GM18867 (cell line): ENCODE results near the gene PPP1R3C.

ENCODE experiments used
- ATAC-seq: cut with Tn5 transposase; IDR thresholded peaks from one replicate; pipeline ENCODE4 v1.9.1; 2021; ENCODE audit warnings: mild to moderate bottlenecking, moderate library complexity; ENCODE audit not compliant: unreplicated experiment

PPP1R3C gene

DNA sequence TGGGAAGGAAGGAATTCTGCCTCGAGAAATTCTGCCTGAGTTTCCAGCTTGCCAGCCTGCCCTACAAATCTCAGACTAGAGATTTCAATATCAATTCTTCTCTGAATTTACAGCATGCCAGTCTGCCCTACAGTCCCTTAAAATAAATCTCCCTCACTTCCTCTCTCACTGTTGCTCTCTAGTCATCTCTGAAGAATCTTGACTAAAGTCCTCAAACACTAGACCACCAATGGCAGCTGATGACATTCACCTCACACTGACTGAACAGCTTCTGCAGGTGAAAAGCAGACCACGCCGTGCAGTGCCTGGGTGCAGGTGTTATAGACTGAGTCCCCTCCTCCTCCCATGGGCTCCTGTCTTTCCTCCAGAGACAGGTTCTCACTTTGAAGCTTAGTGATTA, 30.4 kb downstream of the PPP1R3C start:
- ATAC-seq = no peak

DNA sequence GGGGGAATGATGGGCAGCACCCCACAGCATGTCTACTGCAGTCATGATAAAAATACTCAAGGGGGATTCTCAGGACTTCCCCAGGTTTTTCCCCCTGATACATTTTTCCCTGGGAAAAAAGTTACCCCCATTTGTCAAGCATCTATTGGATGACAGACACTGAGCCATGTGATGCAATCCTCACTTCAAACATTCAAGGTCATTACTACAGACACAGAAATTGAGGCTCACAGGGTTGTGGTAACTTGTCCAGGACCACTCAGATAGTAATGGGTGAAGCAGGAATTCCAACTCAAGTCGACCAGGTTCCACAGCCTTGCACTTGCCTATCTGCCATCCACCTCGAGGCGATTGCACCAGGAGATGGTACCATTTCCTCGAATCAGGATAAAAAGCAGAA, 31.7 kb downstream of the PPP1R3C start:
- no peak for ATAC-seq

DNA sequence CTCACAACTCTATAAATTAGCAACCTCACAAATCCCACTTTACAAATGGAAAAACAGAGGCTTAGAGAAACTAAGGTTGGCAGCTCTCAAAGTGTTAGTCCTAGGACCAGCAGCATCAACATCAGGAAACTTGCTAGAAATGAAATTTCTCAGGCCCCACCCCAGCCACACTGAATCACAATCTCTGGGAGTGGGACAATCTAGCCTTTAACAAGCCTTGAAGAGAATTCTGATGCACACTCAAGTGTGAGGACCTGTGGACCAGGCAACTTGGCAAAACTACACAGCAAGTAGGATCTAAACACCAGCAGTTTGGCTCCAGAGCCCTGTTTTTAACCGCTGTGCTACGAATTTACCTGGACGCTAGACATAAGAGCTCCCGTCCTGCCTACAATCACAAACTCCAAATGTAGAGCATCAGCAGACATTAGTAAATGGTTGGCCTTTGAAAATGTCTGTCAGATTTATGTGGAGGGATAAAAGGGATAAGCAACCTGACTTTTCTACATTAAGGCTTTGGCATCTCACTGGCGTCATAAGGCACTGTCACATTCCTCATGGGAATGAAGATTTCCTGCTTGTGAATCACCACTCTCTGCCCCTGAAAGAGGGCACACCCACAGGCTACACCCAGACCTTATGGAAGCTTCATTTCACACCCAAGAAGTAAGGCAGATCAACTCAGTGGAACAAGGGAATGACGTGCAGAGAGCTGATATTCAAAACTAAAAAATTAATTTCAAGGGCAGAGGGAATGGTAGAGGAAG, 34.5 kb downstream of the PPP1R3C start:
- no peak for ATAC-seq

DNA sequence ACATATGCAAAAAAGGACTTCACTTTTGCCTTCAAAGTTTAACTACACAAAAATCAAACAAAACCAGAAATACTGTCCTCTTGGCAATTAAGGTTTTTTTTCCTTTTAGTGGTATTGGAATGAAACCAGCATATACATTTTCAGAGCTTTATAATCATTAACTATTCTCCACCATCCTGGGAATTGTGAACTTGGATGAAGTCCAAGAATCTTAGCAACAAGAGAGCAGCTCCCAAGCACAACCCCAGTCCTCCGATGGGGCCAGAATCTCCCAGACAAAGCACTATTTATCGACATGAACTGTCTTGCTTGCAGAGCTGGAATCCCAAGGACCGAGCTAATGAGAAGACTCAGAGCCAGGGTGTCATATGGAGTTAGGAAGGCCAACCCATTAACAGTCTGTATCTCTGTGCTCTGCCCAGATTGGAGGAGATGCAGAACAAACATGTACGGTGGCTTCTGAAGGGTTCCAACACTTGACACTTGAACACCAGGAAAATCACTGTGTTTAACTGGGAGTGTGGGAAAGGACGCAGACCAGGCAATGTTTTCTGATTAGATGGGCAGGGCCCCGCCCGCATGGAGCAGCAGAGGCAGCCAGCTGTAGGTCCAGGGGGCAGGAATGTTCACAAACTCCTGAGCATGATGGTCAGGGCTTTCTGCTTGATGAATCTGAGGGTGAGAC, 35.5 kb downstream of the PPP1R3C start:
- ATAC-seq = no peak

DNA sequence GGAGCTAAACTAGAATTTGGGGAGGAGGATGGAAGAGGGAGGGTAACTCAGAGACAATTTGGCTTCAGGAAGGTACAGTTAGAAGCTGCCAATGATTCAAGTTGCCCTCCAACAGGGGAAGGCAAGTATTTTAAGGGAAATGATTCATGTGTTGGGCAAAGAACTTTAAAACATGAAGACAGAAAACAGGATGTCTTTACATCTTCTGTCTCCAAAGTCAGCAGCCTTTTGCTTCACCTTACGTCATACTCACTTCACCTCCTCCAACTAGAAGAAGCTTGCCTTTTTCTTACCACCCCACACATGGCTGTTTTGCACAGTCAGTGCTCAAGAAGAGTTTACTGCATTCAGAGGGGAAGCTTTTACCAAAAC, 36.1 kb downstream of the PPP1R3C start:
- ATAC-seq = no peak

DNA sequence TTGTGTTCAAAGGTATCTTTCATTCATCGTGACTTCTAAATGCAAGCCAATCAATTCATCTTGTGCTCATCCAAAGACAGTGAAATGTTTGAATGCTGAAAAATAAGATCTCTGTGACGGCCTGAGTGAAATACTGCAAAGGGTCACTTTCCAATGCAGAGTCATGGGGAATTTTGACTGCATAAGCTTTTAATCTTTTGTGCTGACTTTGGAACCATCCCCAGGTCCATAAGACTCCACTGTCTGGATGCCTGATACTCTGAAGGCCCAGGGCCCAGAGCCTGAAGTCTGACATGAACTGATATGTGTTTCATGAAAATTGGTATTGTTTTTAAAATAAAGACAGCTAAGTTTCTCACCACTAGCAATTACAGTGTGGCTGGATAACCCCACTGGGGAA, 39.0 kb downstream of the PPP1R3C start:
- no peak for ATAC-seq

DNA sequence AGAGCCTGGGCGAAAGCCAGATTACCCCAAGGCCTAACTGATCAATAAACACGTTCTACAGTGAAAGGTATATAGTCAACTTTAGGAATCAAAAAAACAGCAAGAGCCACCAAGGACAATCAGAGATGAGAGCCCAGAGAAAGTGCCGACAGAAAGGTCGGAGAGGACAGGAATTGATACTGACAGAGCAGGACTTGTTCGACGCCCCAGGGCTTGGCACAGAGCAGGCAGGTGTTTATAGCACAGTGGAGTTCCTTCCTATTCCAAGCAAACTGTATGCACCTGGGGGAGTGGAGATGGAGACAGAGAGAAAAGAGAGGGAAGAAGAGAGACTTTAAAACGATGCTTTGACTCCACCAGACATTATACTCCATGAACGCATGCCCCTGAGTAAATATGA, 39.5 kb downstream of the PPP1R3C start:
- ATAC-seq = no peak

DNA sequence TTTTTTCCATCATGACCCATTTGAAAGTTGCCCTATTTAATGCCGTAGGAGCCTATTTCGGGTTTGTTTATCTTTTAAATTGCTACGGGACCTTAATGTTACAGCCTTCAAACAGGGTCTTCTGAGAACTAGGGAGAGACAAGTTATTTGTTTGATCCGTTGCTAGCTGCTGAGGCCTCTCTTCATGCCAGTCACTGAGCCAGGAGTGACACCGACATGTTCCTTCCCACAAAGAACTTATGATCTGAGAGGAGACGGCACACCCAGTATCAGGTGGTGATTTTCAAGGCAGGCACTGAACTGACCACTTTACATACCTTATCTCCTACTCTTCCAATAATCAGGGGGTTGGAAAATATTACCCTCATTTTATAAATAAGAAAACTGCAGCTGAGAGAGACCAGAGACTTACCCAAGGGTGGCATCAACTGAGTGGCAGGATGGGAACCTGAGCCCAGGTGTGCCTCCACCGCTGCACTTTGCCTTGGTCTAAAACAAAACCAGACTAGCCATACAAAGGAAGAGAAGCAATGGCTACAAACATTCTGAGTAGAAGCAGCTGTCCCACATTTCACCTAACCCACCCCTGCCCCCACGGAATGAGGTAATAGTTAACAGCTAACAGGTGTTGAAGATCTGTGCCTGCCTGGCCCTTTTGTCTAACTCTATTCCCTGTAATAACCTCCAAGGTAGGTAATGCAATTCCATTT, 40.5 kb downstream of the PPP1R3C start:
- no peak for ATAC-seq

DNA sequence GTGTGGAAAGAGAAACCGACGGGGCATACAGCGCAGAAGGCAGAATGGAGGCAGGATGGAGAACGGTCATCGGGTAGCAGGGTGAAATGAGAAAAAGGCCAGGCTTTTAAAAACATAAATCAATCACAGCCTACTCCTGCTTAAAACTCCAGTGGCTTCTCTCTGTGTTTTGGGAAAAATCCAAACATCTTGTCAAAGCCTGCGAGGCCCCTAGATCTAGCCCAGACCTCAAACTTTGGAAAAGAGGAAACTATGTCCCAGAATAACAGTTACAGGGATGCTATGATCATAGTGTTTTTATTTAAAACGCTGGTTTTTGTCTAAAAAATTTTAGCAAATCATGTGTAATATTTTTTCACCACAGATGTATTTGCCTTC, 41.1 kb downstream of the PPP1R3C start:
- no peak for ATAC-seq

DNA sequence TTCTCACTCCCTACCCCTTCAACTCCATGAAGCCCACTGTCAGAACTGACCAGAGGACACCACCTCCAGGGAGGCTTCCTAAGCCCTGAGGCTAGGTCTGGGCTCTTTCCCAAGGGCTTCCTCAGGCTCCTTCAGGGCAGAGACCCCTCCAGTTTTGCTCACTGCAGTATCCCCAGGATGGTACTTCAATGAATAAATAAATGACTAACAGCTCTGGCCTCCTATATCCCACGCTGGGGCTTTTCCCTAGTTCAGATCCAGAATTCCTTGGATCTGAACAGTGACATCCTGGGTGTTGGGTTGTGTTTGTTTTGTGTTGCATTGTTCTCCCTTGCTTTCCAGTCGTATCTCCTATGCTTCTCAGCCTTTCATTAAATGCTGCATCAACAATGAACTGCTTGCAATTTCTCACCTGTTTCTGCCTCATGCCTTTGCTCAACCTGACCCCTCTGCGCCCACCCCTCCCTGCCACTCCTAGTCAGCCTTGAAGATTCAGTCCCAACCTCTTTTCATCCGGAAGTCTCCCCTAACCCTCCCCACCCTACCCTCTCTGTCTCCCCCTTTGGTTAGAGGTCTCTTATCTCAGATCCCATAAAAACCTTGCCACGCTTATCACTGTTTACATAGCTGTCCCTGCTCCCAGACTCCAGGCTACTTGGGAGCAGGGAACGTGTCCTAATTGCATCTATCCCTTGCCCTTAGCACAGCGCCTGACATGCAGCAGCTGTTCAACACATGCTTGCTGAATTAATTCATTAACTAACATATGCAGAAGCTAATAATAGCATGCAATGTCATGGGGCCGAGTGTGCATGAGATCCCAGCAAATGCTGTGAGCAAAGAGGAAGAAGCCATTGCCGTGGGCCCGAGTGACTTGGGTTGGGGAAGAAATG, 41.7 kb downstream of the PPP1R3C start:
- no peak for ATAC-seq

DNA sequence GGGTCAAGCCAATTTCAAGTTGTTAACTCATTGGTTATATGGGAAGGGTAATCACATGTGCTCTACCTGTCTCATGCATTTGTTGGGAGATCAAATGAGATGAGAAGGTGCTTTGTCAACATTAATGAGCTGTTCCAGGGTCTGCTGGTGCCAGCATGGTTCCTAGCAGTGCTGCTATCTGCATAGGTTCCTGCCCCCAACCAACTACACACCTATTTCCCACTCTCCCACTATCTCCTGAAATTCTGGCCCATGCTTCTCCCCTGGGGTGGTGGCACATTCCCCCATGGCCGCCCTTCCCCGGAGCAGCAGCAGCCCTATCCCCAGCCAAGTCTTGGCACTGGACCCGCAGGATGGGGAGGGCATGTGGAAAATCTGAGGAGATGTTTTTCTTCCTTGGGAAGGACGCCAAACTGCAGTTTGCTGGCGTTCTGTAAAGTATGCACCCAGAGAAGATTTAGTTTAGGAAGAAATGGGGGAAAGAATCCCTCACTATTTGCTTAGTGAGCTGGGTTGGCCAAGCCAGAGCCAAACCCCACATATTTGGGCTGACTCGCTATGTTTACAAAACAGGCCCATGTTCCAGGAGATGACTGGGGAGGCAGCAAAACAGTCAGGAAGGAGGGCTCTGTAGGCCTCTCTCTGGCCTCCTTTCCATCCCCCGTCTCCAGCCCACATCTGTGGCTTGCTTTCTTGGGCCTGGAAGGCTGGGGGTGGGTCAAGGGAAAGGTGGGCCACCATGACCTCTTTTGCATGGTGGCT, 42.5 kb downstream of the PPP1R3C start:
- no peak for ATAC-seq

DNA sequence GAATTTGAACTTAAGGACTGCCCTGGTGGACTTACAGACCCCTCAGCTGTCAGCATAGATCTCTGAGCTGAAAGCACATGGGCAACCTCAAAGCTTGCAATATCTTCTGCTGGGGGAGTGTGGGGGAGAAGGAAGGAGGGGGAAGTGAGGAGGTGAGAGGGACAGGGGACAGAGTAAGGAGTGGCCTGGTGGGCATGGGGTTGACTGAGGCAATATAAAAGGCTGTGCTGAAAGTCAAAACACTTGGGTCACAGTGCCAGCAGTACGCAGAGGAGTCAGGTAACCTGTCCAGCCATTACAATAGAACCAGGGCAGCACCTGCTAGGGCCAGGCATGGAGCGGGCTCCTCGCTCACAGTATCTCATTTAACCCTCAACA, 43.2 kb downstream of the PPP1R3C start:
- no peak for ATAC-seq

DNA sequence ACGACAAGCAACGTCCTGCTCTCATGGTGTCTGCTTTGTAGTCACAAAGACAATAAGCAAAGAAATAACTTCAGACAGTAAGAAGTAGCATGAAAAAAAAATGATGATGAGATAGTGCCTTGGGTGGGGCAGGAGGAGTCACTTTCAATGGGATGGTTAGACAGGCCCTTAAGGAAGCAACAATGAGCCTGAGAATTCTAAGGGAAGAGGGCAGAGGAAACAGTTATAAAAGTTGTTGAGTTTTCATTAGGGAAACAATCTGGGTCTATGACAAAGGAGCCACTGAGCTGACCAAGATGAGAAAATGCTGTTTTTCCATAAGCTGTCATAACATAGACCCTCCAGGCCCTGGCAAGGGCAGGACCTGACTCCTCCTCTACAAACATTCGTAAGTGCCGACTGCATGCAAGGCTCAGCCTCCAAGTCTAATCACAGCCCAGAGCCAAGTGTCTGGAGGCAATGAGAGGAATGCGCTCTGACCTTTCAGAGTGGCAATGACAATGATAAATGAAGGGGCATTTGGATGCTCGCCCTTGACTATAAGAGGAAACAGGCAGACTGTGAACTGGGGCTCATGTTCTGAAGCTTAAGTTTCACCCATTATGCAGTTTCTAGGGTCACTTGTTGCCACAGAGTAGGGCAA, 43.7 kb downstream of the PPP1R3C start:
- ATAC-seq = no peak

DNA sequence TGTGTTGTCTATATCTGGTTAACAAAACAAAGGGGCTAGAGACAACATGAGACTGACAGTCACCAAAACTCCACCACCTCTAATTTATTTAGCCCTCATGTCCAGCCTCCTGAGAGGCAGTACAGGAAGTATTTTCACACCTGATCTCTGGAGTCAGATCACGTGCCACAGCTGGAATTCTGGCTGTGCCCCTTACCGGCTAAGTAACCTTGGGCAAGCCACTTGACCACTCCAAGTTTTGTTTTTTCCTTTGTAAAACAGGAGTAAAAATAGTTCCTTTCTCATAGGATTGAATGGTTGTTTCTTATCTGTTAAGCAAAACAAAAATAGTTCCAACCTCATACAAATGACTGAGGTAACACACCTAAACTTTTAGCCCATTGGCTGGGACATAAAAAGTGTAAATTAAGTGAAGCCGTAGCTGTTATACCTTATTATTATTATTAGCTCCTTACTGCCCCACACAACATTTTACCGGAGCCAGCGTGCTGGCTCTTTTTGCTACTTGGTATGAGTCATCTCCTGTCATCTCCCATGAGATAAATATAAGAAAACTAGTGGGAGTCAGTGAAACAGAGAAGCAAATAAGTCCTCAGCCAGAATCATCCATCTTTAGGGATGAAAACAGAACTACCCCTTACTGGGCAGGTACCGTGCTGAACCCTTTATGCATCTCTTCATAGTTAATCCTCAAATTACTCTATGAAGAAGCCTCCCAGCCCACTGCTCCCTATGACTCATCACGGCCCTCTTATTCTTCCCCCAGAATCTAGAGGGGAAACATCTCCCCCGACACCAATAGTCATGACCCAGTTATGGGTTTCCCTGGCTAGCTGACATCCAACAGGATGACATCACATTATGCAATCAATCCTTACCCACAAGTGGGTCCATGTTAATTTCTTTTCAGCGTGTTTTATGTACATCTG, 44.9 kb downstream of the PPP1R3C start:
- ATAC-seq = no peak

DNA sequence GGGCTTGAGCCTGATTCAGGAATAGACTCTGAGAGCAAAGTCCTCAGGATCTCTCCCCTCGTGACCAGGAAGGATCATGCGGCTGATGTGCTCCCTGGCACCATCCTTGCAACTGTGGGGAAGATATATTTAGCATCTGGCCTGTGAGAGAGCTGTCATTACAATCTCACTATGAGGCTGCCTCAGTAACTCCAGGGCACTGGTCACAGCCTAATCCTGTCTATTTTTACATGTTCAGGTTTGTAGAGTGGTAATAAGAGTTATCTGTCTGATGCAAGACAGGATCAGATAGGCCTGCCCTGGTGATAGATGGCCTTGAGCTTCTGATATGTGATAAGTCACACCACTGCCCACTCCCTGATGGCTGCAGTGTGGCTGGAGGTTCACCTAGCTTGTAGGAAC, 50.7 kb downstream of the PPP1R3C start:
- ATAC-seq = no peak

DNA sequence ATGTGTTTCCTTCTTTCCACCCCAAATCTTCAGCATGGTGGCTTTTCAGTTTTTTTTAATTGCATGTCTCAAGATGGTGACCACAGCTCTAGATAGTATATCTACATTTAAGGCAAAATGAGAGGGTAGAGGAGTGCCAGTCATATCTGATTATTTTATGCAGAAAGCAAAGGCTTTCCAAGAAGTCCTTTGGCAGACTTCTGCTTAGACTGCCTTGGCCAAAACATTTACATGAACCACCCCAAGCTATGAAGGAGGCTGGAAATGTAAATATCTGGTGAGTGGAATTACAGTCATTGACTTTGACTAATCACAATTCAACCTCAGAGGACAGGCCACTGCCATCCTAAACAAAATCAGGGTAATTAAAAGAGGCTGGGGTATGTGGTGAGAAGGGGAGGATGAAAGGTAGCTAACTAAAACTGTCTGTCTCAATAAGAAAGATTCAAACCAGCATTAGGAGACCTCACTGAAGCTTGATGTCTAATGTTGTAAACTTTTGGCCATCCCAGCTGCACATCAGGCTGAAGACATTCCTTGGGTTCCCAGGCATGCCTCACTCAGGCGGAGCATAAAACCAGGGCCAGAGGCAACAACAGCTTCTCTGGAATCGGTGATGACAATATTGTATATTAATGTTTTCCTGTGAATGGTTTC, 53.4 kb downstream of the PPP1R3C start:
- ATAC-seq = no peak
